HepG2 (cell line): ENCODE results near the gene UBE2C. TPM values are rescaled to one million over a fixed set of nuclear protein-coding genes. Genes with fewer than 3 reads are reported as not detected.

Experiments used
- CEBPG ChIP-seq: IDR thresholded peaks from 2 replicates; pipeline ENCODE4 v1.6.1; 2016
- DMAP1 ChIP-seq: IDR thresholded peaks from 2 replicates; pipeline ENCODE4 v1.6.1; 2016
- FOXJ3 ChIP-seq: sonication (generic); formaldehyde crosslinking; IDR thresholded peaks from 2 replicates; pipeline ENCODE4 v1.4.0; 2020; ENCODE audit warnings: missing genetic modification reagents, mild to moderate bottlenecking, borderline replicate concordance
- FUBP1 ChIP-seq: sonication (generic); formaldehyde crosslinking; IDR thresholded peaks from 2 replicates; pipeline ENCODE4 v1.5.1; 2020; ENCODE audit warnings: missing genetic modification reagents, mild to moderate bottlenecking, borderline replicate concordance
- GATAD1 ChIP-seq: IDR thresholded peaks from 2 replicates; pipeline ENCODE4 v1.6.1; 2016; ENCODE audit warnings: missing genetic modification reagents, missing compliant biosample characterization
- HMGXB3 ChIP-seq: sonication (generic); formaldehyde crosslinking; IDR thresholded peaks from 2 replicates; pipeline ENCODE4 v1.4.0; 2020; ENCODE audit warnings: missing genetic modification reagents, borderline replicate concordance
- HNF4A ChIP-seq: sonication (generic); formaldehyde crosslinking; IDR thresholded peaks from 2 replicates; pipeline ENCODE4 v1.4.0; 2020; ENCODE audit warnings: missing genetic modification reagents
- KLF6 ChIP-seq: IDR thresholded peaks from 2 replicates; pipeline ENCODE4 v1.8.0; 2016; ENCODE audit warnings: missing biosample characterization, missing genetic modification reagents
- MED1 ChIP-seq: sonication (generic); formaldehyde crosslinking; IDR thresholded peaks from 2 replicates; pipeline ENCODE4 v1.4.0; 2020; ENCODE audit warnings: missing genetic modification reagents
- MIXL1 ChIP-seq: IDR thresholded peaks from 2 replicates; pipeline ENCODE4 v1.6.1; 2016
- NCOA2 ChIP-seq: sonication (generic); formaldehyde crosslinking; IDR thresholded peaks from 2 replicates; pipeline ENCODE4 v1.8.0; 2022; ENCODE audit warnings: inconsistent platforms
- RAD21 ChIP-seq: fragments of 450-650 bp; formaldehyde crosslinking; IDR thresholded peaks from 2 replicates; pipeline ENCODE4 v1.5.0; 2020; ENCODE audit warnings: mild to moderate bottlenecking
- RNF2 ChIP-seq: fragments of 450-650 bp; conservative IDR thresholded peaks from 2 replicates; pipeline ENCODE4 v1.6.1; 2016; ENCODE audit warnings: low read depth
- SMC3 ChIP-seq: IDR thresholded peaks from 2 replicates; pipeline ENCODE4 v1.6.1; 2011; ENCODE audit warnings: low read length, improper control_type of control experiment
- ZFX ChIP-seq: sonication (generic); formaldehyde crosslinking; IDR thresholded peaks from 2 replicates; pipeline ENCODE4 v1.4.0; 2020; ENCODE audit warnings: mild to moderate bottlenecking, low read depth, missing genetic modification reagents, moderate library complexity
- ZNF230 ChIP-seq: sonication (generic); formaldehyde crosslinking; IDR thresholded peaks from 2 replicates; pipeline ENCODE4 v1.4.0; 2020; ENCODE audit warnings: mild to moderate bottlenecking, missing genetic modification reagents
- ZNF256 ChIP-seq: sonication (generic); formaldehyde crosslinking; conservative IDR thresholded peaks from 2 replicates; pipeline ENCODE4 v1.4.0; 2020; ENCODE audit warnings: missing genetic modification reagents
- ZNF280D ChIP-seq: sonication (generic); formaldehyde crosslinking; IDR thresholded peaks from 2 replicates; pipeline ENCODE4 v1.5.1; 2020; ENCODE audit warnings: mild to moderate bottlenecking, missing genetic modification reagents
- ZSCAN9 ChIP-seq: IDR thresholded peaks from 2 replicates; pipeline ENCODE4 v1.6.1; 2016; ENCODE audit warnings: borderline replicate concordance
- polyA plus RNA-seq, 8 experiments: library from polyadenylated mRNA; depleted of rRNA in 3 of 8; stranded (reverse) in 7 of 8; unstranded in 1 of 8; fragments of >200 nt; fragmentation: Illumina TruSeq in 4 of 8; extraction: Trizol in 4 of 8; gene quantifications; 2 replicates each; pipeline versions ENCODE4 v1.2.1 to v1.2.3, GENCODE V29; 2011 to 2016; ENCODE audit warnings: low read depth in 4 of 8, missing spikeins in 1 of 8, mixed read lengths in 1 of 8; ENCODE audit not compliant: insufficient read depth in 1 of 8
- total RNA-seq, 5 experiments: library from RNA; depleted of rRNA; stranded (reverse); fragments of >200 nt; fragmentation: Illumina TruSeq; extraction: Trizol; gene quantifications; 2 replicates each; pipeline ENCODE4 v1.2.3, GENCODE V29; 2016; ENCODE audit warnings: low read depth in 1 of 5
- TF ChIP-seq, protein P1 (sequence below): IDR thresholded peaks from 2 replicates; pipeline ENCODE4 v1.6.1; 2016

UBE2C gene
- total and polyA plus RNA-seq, 2 of the 13 experiments (the other 11 are each of a cell fraction or from before 2014, with no cell fraction given), result 100 to 123 TPM

DNA sequence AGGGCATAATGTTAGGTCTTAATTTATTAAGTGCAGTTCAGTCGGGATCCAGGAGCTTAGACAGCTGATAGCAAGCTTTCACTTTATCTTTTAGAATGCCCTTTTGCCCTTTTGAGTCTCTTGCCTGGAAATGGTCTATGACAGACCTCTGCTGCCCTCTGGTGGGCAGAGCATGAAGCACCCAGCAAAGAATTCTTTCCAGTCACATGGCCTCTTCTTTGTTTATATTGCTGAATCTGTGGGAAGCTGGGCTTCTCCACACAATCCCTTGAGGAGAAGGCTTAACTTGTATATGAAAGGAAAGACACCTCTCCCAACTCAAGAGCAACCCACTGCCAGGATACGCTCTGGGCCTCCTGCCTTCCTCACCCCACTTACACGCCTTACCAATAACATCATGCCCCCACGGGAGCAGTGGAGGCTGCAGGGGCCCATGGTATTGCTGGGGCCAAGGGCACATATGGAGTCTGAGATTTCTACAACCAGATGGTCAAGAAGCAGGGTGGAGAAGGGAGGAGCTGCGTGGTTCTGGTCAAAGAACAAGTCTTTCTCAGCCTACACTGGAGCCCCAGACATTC is 41.2 kb upstream of the UBE2C start (continued):
- 0 out of 2 replicates have a peak, but pooled peaks have one; percentile 24 for TF ChIP-seq NCOA2
- TF ChIP-seq ZNF256 (CRISPR knock-in tag), result 0 out of 2 replicates have a peak, but pooled peaks have one; percentile 53
- peak; percentile 54; the same call in 1 of the 2 replicates for TF ChIP-seq KLF6
- peak; percentile 55; the same call in 1 of the 2 replicates for TF ChIP-seq DMAP1
- TF ChIP-seq SMC3, result peak; percentile 100
- TF ChIP-seq, protein P1, sequence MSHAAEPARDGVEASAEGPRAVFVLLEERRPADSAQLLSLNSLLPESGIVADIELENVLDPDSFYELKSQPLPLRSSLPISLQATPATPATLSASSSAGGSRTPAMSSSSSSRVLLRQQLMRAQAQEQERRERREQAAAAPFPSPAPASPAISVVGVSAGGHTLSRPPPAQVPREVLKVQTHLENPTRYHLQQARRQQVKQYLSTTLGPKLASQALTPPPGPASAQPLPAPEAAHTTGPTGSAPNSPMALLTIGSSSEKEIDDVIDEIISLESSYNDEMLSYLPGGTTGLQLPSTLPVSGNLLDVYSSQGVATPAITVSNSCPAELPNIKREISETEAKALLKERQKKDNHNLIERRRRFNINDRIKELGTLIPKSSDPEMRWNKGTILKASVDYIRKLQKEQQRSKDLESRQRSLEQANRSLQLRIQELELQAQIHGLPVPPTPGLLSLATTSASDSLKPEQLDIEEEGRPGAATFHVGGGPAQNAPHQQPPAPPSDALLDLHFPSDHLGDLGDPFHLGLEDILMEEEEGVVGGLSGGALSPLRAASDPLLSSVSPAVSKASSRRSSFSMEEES (CRISPR knock-in tag), result peak; percentile 92
- peak; percentile 64; the same call in 1 of the 2 replicates for TF ChIP-seq MIXL1 (CRISPR knock-in tag)
- TF ChIP-seq RNF2, result peak; percentile 65; the same call in 1 of the 2 replicates
- peak; percentile 23; the same call in 1 of the 2 replicates for TF ChIP-seq MED1 (CRISPR knock-in tag)
- peak; percentile 71; the same call in 1 of the 2 replicates for TF ChIP-seq FOXJ3 (CRISPR knock-in tag)
- TF ChIP-seq HNF4A (CRISPR knock-in tag), result peak; percentile 79
- peak; percentile 35; the same call in 1 of the 2 replicates for TF ChIP-seq ZNF280D (CRISPR knock-in tag)
- TF ChIP-seq ZNF230 (CRISPR knock-in tag), result 0 out of 2 replicates have a peak, but pooled peaks have one; percentile 76
- TF ChIP-seq RAD21 (CRISPR knock-in tag), result peak; percentile 99
- TF ChIP-seq GATAD1, result peak; percentile 72; the same call in 1 of the 2 replicates
- 0 out of 2 replicates have a peak, but pooled peaks have one; percentile 6 for TF ChIP-seq CEBPG (CRISPR knock-in tag)
- TF ChIP-seq FUBP1 (CRISPR knock-in tag), result peak; percentile 92; the same call in 1 of the 2 replicates
- TF ChIP-seq ZSCAN9, result peak; percentile 75; the same call in 1 of the 2 replicates
- TF ChIP-seq HMGXB3 (CRISPR knock-in tag), result peak; percentile 72; the same call in 1 of the 2 replicates
- peak; percentile 32; the same call in 1 of the 2 replicates for TF ChIP-seq ZFX (CRISPR knock-in tag)
